ENCODE results near the gene ZDHHC11. TPM values are rescaled to one million over a fixed set of nuclear protein-coding genes. Genes with fewer than 3 reads are reported as not detected.
"Not testable (repeated sequence)": the region's sequence is repeated elsewhere in the genome, so short reads cannot be mapped to it uniquely, and the experiment has no call there.

Gene ZDHHC11
- total RNA-seq, 1 donor from 2014 or later, result 10.6 TPM

DNA sequence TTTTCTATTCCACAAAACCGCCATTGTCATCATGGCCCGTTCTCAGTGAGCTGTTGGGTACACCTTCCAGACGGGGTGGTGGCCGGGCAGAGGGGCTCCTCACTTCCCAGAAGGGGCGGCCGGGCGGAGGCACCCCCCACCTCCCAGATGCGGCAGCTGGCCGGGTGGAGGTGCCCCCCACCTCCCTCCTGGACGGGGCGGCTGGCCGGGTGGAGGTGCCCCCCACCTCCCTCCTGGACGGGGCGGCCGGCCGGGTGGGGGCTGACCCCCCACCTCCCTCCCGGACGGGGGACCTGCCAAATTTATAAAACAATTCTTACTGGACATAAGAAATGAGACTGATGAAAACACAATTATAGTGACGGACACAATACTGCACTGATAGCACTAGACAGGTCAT is 22.6 kb downstream of the ZDHHC11 start:
- intact Hi-C loops (cut with DNase I); DNase-seq (ENCODE audit: low spot score): not testable (repeated sequence)

DNA sequence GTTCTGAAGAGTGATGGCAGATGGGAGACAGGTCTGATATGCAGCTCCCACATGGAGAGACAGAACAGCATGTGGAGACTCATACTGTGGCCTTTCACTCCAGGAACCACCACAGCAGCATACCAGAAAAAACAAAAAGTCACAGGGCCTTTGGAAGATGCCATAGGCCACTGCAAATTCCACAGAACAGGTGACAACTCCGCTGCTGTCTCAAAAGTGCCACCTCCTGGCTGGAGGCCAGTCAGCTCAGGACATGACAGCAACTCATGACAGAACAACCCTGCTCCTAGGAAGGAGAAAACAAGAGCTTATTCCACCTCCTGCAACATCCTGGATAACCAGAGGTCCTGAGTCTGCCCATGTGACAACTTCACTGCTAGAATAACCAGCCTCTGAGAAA is 25.2 kb downstream of the ZDHHC11 start:
- DNase-seq (ENCODE audit: low spot score); intact Hi-C loops (cut with DNase I): not testable (repeated sequence)

- DNase-seq (ENCODE audit: low spot score), result no peak
- intact Hi-C loops (cut with DNase I), result no loop called here
Observed at GRCh38 chr5:821504-821903, 29.3 kb downstream of the ZDHHC11 start.

GRCh38 chr5:820245-820644 is 30.5 kb downstream of the ZDHHC11 start:
- no peak for DNase-seq (ENCODE audit: low spot score)
- intact Hi-C loops (cut with DNase I), result no loop called here

DNA sequence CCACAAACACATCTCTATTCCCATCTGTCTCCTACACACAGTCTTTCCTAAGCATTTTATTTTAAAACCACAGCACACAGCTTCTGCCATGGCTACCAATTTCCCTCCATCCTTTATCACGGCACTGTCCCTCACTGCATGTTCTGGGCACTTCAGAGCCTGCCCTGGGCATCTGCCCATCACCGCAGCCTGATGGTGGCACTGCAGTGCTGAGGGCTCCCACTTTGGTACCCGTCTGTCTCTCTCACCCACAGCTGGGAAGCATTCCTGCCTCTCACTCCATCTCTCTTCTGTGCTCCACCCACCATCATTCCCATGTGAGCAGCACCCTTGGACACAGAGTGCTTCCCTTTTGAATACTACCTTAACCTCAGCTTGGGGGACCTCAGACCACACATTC is 31.7 kb downstream of the ZDHHC11 start:
- DNase-seq (ENCODE audit: low spot score), result no peak
- intact Hi-C loops (cut with DNase I), result no loop called here

- intact Hi-C loops (cut with DNase I), result no loop called here
- DNase-seq (ENCODE audit: low spot score), result no peak
Observed at GRCh38 chr5:816176-816575, 34.6 kb downstream of the ZDHHC11 start.

GRCh38 chr5:815449-815848 is 35.3 kb downstream of the ZDHHC11 start:
- intact Hi-C loops (cut with DNase I), result no loop called here
- no peak for DNase-seq (ENCODE audit: low spot score)

DNA sequence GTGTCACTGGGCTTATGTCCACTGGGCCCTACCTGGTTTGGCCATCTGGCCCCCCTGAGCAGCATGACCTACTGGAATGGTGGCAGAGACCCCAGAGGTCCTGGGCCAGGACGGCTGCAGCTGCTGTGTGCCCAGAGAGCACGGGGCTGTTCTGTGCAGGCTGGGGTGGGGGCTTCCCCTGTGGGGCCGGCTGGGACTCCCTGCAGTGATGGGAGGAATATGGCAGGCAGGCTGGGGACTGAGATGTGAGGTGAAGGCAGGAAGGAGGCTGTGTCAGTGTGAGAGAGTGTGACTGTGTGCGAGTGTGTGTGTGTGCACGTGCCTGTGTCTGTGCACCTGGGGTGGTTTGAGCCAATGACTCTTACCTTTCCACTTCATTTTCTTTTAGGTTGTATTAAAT is 37.2 kb downstream of the ZDHHC11 start:
- intact Hi-C loops (cut with DNase I); DNase-seq (ENCODE audit: low spot score): not testable (repeated sequence)

DNA sequence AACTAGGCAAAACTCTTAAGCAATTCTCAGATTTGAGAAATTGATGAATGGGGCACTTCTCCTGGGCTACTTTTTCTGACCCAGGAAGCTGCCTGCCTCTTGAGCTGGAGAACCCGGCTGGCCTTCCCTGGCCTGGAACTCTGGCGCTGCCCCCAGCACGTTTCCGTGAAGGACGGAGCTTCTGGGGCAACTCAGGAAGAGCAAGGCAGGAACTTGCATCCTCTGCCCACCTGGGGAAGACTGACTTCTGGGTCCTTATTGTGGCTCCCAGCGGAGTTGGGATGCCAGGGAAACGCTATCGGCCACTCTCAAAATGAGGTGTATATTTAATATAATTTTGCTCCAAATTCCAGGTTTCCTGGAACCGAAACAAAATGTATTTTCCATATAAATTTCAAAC is 39.4 kb downstream of the ZDHHC11 start:
- DNase-seq (ENCODE audit: low spot score); intact Hi-C loops (cut with DNase I): not testable (repeated sequence)

DNA sequence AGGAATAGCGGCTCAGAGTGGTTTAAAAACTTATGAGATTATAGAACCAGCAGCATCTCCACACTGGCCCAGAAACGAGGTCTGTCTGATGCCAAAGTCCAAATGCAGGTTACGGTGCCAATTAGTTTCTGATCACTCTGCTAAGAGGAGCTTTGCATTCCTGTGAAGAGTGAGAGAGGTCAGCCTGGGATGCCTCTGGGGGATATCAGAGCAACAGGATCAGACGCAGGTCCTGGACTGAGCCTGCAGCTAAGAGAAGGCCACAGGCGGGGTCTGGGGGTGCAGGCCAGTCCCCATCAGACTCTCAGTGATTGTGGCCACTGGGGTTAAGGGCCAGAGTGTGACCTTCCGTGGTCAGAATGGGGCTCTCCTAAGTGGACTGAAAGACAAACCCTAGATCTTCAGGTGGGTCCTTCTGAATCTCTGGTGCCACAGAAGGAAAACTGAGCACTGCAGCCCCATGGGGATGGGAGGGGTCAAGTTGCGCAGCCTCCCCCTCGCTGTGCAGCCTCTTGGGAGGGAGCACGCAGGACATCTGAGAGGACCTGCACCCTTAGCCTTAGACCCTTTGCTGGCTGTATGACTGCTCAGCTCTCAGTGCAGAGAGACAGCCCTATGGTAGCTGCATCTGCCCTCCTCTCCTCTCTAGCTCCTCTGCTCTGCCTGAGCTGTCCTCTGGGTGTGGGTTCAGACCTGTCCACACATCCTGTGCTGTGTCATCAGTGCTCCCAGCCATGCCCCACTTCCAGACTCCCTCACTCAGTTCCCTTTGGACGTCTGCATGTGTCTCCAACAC is 42.9 kb downstream of the ZDHHC11 start:
- intact Hi-C loops (cut with DNase I); DNase-seq (ENCODE audit: low spot score): not testable (repeated sequence)

- intact Hi-C loops (cut with DNase I), result no loop called here
- DNase-seq (ENCODE audit: low spot score), result no peak
Observed at GRCh38 chr5:801472-801871, 49.3 kb downstream of the ZDHHC11 start.

DNA sequence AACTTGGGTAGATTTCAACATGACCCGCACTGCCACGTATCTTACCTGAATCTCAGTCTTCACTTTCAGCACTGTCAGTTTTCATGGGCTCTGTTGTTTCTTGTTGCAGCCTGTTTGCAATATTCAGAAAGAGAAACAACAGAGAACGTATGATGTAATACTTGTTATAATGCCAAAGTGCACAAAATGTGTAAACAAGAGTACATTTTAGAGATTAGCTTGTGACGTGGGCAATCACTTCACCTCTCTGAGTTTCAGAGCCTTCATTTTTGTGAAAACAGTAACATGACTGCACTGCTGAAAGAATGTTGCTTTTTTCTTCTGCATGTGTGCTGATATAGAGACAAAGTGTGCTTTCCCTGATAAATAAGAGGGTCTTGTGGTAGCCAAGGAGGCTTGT is 49.7 kb downstream of the ZDHHC11 start:
- intact Hi-C loops (cut with DNase I); DNase-seq (ENCODE audit: low spot score): not testable (repeated sequence)

DNA sequence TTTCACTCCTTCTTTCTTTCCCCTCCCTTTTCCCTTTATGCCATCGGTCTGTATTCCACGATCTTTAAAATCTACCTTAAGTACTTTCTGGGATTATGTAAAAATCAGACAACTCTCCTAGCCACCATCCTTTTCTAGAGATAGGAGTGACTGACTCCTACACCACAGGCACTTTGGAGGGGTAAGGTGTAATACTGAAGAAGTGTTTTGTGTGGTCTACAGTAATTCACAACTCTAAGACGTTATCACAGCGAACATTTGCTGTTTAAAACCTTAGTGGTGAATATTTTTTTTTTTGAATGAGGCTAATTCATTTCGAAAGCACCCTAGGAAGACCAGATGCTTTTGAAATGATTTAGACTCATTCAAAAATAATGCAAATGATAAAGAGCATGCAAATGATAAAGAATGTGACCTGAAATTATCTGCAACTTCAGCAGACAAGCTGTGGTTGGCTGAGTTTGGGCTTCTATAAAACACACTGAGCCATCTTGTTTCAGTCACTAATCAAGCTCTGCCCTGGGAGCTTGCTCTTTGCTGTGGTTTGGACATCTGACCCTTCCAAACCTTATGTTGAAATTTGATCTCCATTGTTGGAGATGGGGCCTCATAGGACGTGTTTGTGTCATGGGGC is 52.2 kb downstream of the ZDHHC11 start:
- intact Hi-C loops (cut with DNase I); DNase-seq (ENCODE audit: low spot score): not testable (repeated sequence)

DNA sequence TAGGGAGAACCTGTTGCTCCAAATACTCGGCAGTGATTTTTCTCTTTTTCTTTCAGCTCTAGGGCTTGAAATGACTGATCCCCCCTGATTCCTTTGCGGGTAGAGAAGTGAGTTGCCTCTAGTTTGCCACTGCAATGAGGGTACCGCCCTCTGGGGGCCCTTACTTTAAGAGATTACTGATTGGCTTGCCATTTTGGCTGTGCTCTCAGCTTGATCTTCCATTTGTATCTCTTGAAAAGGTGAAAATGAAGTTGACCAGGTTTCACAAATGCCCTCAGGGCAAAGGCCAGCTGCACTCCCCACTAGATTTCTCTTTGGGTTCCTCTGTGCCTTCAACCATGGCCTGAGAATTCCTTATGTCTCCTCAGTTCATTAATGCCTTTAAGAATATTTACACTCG is 52.8 kb downstream of the ZDHHC11 start:
- intact Hi-C loops (cut with DNase I); DNase-seq (ENCODE audit: low spot score): not testable (repeated sequence)

- DNase-seq (ENCODE audit: low spot score); intact Hi-C loops (cut with DNase I): not testable (repeated sequence)
Observed at GRCh38 chr5:795873-796272, 54.9 kb downstream of the ZDHHC11 start.

DNA sequence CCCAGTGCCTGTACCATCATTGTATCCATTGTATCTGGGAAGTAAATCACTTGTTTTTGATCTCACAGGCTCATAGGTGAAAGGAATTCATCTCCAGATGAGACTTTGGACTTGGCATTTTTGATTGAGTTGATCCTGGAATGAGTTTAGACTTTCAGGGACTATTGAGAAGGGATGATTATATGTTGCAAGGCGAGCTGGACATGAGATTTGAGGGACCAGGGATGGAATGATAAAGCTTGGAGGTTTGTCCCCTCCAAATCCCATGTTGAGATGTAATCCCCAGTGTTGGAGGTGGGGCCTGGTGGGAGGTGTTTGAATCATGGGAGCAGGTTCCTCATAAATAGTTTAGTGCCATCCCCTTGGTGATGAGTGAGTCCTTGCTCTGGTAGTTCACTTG is 55.8 kb downstream of the ZDHHC11 start:
- DNase-seq (ENCODE audit: low spot score); intact Hi-C loops (cut with DNase I): not testable (repeated sequence)

GRCh38 chr5:788703-789102 is 62.1 kb downstream of the ZDHHC11 start:
- DNase-seq (ENCODE audit: low spot score); intact Hi-C loops (cut with DNase I): not testable (repeated sequence)

DNA sequence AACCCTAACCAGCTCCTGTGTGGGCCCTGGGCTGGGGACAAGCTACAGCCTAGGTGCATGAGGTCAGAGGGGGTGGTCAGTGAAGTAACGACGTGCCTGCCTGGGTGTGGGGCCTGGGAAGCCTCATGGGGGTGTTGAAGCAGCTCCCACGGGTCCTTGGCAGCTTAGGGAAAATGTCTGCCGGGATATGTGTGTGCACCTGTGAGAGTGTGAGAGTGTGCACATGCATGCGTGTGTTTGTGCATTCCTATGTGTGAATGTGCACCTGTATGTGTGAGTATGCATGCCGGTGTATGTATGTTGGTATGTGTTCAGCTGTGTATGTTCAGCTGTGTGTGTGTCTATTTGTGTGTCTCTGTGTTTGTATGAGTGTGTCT is 62.9 kb downstream of the ZDHHC11 start:
- intact Hi-C loops (cut with DNase I); DNase-seq (ENCODE audit: low spot score): not testable (repeated sequence)

DNA sequence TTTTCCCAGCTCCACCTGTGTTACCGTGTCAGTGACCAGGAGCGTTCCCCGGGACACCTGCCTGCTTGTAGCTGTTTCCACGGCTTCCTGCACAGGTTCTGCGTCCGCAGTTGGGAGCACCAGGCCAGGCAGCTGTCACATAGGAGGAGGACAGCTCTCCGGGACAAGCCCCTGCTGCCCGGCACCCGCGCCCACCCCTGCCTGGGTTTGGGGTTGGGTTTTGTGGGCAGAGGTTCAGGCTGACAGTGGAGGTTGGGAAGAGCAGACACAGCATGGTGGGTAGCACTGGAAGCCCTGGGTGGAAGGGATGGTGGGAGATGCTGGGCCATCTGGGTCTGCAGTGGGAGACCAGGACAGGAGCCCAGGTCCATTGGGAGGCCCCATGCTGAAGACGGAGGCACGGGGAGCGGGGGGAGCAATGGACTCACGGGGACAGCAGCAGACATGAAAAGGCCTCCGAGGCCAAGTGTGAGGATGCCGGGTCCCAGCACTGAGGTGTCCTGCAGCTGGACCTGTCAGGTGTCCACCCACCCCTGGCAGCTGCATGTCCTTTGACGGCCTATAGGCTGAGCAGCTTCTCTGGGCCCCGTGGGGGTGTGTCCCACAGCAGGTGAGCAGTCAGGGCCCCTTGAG is 63.4 kb downstream of the ZDHHC11 start:
- intact Hi-C loops (cut with DNase I); DNase-seq (ENCODE audit: low spot score): not testable (repeated sequence)

- intact Hi-C loops (cut with DNase I), result loop anchor here (2.0 kb wide), 1 partner anchor 26 kb away; no protein-coding TSS in a partner anchor
Observed at GRCh38 chr5:785181-785705, 65.5 kb downstream of the ZDHHC11 start.

More at GRCh38 chr5:785181-785705, 65.5 kb downstream of the ZDHHC11 start:
- not testable (repeated sequence) for DNase-seq (ENCODE audit: low spot score)

Measured in cardiac septum (tissue), 1 donor.